Right lobe of liver (tissue), 6 donors: ENCODE data around the gene AIMP1. TPM values are rescaled to one million over a fixed set of nuclear protein-coding genes. Genes with fewer than 3 reads are reported as not detected.

Experiments
- ATAC-seq, 4 donors: fragments of 200-7000 bp; cut with Tn5 transposase; one replicate each; pipeline ENCODE4 v1.9.1; 2020; ENCODE audit warnings: mild to moderate bottlenecking in 4 of 4, moderate library complexity in 4 of 4
- DNase-seq, 3 donors: peaks; one replicate each; pipeline ENCODE4 v3.0.0-alpha.2; 2020
- H3K27ac ChIP-seq, 3 donors: fragments of 200-600 bp; one replicate each; pipeline ENCODE4 v1.8.0; 2022
- H3K27me3 ChIP-seq, 2 donors: fragments of 200-600 bp; one replicate each; pipeline ENCODE4 v1.8.0; 2022
- H3K36me3 ChIP-seq, 4 donors: fragments of 200-600 bp; sonication (generic) in 1 of 4; one replicate each; pipeline versions ENCODE4 v1.5.1 to v1.8.0; 2017 to 2022; ENCODE audit warnings: control low read depth in 1 of 4
- H3K4me1 ChIP-seq, 4 donors: fragments of 200-600 bp; sonication (generic) in 1 of 4; one replicate each; pipeline versions ENCODE4 v1.5.1 to v1.8.0; 2017 to 2022; ENCODE audit warnings: control low read depth in 1 of 4
- H3K4me3 ChIP-seq, 3 donors: fragments of 200-600 bp; one replicate each; pipeline ENCODE4 v1.8.0; 2022
- H3K9me3 ChIP-seq, 4 donors: fragments of 200-600 bp; sonication (generic) in 1 of 4; one replicate each; pipeline versions ENCODE4 v1.5.1 to v1.8.0; 2017 to 2022; ENCODE audit warnings: control low read depth in 1 of 4
- POLR2A ChIP-seq: fragments of 450-650 bp; IDR thresholded peaks from one replicate; pipeline ENCODE4 v1.6.1; 2017; ENCODE audit warnings: antibody characterized with exemption, mild to moderate bottlenecking
- WGBS: methylation state at CpG from one replicate; pipeline ENCODE4 v1.1.6; 2018; ENCODE audit warnings: low coverage, low lambda C conversion rate; ENCODE audit not compliant: insufficient coverage; ENCODE audit errors: missing lambda C conversion rate; 5-methylcytosine and 5-hydroxymethylcytosine counted together
- intact Hi-C, 2 donors: fragments of 100-400 bp; cut with DNase I; formaldehyde crosslinking; loops; one replicate each; pipeline versions ENCODE4 v1.11.2 to v1.14.1; 2022
- total RNA-seq, 6 experiments: library from RNA; depleted of rRNA in 2 of 6; stranded (reverse); fragments of >200 nt in 2 of 6; fragmentation: NEBNext Ultra II Directional in 3 of 6; extraction: Animal tissue kit (Norgen Biotek cat#: 25700) in 3 of 6; gene quantifications; one replicate each; pipeline versions ENCODE4 v1.1.0 to v1.2.4, GENCODE V29; 2016 to 2023
- TF ChIP-seq, protein P1 (sequence below), 4 donors: fragments of 200-600 bp in 3 of 4; fragments of 450-650 bp in 1 of 4; IDR thresholded peaks; one replicate each; pipeline versions ENCODE4 v1.5.1 to v1.8.0; 2016 to 2022; ENCODE audit warnings: antibody characterized with exemption in 4 of 4, mild to moderate bottlenecking in 2 of 4
- donor health status: DM: no; HTN: yes; CAD: no.
- donor health status: DM: no; HTN: no; CAD: no.
- donor health status: DM: no; HTN: no; CAD: no.
- donor health status: DM: no; HTN: yes; CAD: no.
- donor health status: DM: no; HTN: yes; CAD: no.

The AIMP1 gene
- total RNA-seq, 6 experiments from 2014 or later: 15.0 to 21.2 (median 16.7) TPM

DNA sequence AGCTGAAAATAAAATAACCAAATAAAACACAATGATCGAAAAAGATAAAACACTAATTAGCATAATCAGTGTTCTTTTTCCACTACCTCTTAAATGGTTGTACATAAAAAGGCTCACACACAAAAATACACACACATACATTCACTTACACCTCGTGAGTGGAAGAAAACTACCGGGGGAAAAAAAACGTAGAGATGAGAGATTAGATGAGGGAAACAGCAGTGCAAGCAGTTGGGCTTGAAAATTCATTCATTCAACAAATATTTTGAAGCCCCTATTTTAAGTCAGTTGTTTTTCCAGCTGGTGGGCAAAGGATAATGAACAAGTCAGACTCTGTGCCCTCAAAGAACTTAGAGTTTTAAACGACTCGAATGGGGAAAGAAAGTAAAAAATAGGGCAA lies 1.4 kb upstream of the AIMP1 start:
- intact Hi-C loops: no loop called here
- no peak for DNase-seq
- H3K27ac ChIP-seq: no peak overlapping the region
- TF ChIP-seq, protein P1, sequence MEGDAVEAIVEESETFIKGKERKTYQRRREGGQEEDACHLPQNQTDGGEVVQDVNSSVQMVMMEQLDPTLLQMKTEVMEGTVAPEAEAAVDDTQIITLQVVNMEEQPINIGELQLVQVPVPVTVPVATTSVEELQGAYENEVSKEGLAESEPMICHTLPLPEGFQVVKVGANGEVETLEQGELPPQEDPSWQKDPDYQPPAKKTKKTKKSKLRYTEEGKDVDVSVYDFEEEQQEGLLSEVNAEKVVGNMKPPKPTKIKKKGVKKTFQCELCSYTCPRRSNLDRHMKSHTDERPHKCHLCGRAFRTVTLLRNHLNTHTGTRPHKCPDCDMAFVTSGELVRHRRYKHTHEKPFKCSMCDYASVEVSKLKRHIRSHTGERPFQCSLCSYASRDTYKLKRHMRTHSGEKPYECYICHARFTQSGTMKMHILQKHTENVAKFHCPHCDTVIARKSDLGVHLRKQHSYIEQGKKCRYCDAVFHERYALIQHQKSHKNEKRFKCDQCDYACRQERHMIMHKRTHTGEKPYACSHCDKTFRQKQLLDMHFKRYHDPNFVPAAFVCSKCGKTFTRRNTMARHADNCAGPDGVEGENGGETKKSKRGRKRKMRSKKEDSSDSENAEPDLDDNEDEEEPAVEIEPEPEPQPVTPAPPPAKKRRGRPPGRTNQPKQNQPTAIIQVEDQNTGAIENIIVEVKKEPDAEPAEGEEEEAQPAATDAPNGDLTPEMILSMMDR (IDR thresholded peaks at IDR 0.05): no peak
- no peak for TF ChIP-seq POLR2A
- no peaks in the 10 kb centered on the region for H3K27me3 ChIP-seq
- ATAC-seq: no peak
- H3K4me1 ChIP-seq: peaks cover 0 to 28% (median 11%) of the 10 kb centered on the region in 4 donors
- WGBS: 27% methylated on average over 6 of the region's 6 CpGs
- H3K4me3 ChIP-seq: peak overlapping the region; percentile 76 to 95 (median 82)
- H3K9me3 ChIP-seq: no peaks in the 10 kb centered on the region
- H3K36me3 ChIP-seq: no peaks in the 10 kb centered on the region

DNA sequence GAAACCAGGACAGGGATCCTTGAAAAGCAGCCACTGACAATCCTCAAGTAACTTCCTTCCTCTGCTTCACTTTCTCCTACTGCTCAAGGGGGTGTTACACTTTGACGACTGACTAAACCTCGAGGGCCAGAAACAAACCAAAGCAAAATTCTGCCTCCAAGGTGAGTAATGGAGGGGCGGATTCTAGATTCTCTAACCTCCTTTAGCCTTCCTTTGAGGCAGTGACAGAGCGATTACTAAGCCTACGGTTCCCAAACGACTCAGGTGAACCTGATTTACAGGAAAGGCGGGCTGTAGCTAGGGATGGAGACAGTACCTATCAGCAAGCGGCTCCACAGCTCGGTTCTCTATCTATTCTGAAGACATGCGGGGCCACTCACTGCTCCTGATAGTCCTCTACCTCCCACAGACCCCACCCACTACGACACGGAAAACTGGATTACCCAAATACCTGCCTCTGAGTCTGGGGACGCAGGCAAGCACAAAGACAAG lies 828 bp upstream of the AIMP1 start:
- ATAC-seq: peak in 3 of 4 donors; percentile 15 to 30 (median 19)
- WGBS: 0% methylated on average over 3 of the region's 13 CpGs

DNA sequence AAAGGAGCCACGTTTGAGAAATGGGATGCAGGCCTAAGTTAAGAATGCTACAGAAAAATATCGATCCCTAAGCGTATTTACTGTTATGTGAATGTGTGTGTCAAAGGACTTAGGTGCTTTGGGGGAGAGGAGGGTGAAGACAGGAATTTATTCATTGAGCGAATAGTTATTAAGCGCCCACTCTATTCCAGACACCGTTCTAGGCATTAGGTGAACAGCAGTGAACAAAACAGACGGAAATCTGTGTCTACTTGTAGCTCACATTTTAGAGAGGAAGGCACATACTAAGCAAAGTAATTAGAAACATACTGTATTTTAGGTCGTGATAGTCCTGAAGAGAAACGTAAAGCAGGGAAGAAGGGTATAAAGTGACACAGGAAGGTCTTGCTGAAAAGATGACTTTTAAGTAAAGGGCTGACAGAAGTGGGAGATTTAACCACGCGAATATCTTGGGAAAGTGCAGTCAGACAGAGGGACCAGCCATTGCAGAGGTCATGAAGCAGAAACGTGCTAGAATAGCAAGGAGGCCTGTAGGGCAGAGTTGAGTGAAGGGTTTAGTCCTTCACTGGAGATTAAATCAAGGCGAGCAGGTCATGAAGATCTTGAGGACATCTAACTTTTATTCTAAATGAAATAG lies 541 bp downstream of the AIMP1 start:
- 2% methylated on average over 13 of the region's 13 CpGs for WGBS
- H3K9me3 ChIP-seq: no peaks in the 10 kb centered on the region
- peak overlapping the region; percentile 76 to 95 (median 82) for H3K4me3 ChIP-seq
- DNase-seq: no peak
- ATAC-seq: no peak
- H3K36me3 ChIP-seq: no peaks in the 10 kb centered on the region
- no peaks in the 10 kb centered on the region for H3K27me3 ChIP-seq
- H3K4me1 ChIP-seq: peaks cover 0 to 28% (median 11%) of the 10 kb centered on the region in 4 donors
- TF ChIP-seq, protein P1 (IDR thresholded peaks at IDR 0.05): no peak
- TF ChIP-seq POLR2A: no peak
- peak overlapping the region; percentile 89 to 94 (median 93) for H3K27ac ChIP-seq
- intact Hi-C loops: no loop called here

More for the DNA sequence above, 828 bp upstream of the AIMP1 start:
- Histone ChIP-seq H3K36me3 (no peaks in the 10 kb centered on the region), H3K27me3 (no peaks in the 10 kb centered on the region), H3K4me3 (peak overlapping the region; percentile 76 to 95 (median 82)), H3K4me1 (peaks cover 0 to 28% (median 11%) of the 10 kb centered on the region in 4 donors), H3K9me3 (no peaks in the 10 kb centered on the region), H3K27ac (peak overlapping the region; percentile 89 to 94 (median 93))
- TF ChIP-seq, protein P1 (IDR thresholded peaks at IDR 0.05): no peak
- no peak for TF ChIP-seq POLR2A
- intact Hi-C loops: no loop called here
- DNase-seq: no peak

DNA sequence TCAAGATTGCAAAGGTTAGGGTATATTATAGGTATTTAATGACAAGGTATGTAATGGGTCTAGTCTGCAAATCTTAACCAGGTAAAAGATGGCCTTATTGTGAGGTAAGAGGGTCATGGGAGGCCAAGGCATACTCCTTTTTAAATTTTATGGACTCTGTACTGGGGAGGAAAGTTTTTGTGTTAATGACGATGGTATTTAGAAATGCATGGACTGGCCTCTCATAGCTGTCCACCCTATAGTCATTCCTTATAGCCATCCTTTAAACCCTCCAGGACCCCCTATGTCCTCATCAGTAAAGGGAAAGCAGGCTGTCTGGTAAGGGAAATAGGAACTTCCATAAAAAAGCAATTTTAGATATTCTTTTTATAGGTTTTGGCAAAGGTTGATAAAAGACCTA lies 1.5 kb downstream of the AIMP1 start:
- TF ChIP-seq, protein P1 (IDR thresholded peaks at IDR 0.05): no peak
- no peak for TF ChIP-seq POLR2A
- 50% methylated on average over 1 of the region's 1 CpG for WGBS
- Histone ChIP-seq H3K27ac (no peak overlapping the region), H3K27me3 (no peaks in the 10 kb centered on the region), H3K4me1 (peaks cover 0 to 28% (median 11%) of the 10 kb centered on the region in 4 donors), H3K36me3 (no peaks in the 10 kb centered on the region), H3K4me3 (peak overlapping the region in 1 of 3 donors; percentile 95), H3K9me3 (no peaks in the 10 kb centered on the region)
- intact Hi-C loops: no loop called here
- DNase-seq: no peak
- no peak for ATAC-seq
